HEK293 (cell line): ENCODE measurements around the gene LMBR1.

Experiments
- EGR2 ChIP-seq: fragments of 450-650 bp; formaldehyde crosslinking; IDR thresholded peaks from 2 replicates; pipeline ENCODE4 v1.5.1; 2016; ENCODE audit warnings: low read depth, missing biosample characterization, missing genetic modification characterization
- GLI2 ChIP-seq: fragments of 450-650 bp; formaldehyde crosslinking; IDR thresholded peaks from 2 replicates; pipeline ENCODE4; 2017; ENCODE audit warnings: missing biosample characterization, missing genetic modification characterization, low read depth, borderline replicate concordance
- HOXC10 ChIP-seq: sonication (generic); formaldehyde crosslinking; IDR thresholded peaks from 2 replicates; pipeline ENCODE4 v1.8.1; 2023; ENCODE audit warnings: mild to moderate bottlenecking, missing genetic modification reagents
- HOXD13 ChIP-seq: sonication (generic); formaldehyde crosslinking; IDR thresholded peaks from 2 replicates; pipeline ENCODE4 v1.8.0; 2022; ENCODE audit warnings: missing genetic modification reagents, borderline replicate concordance
- OSR2 ChIP-seq: fragments of 450-650 bp; formaldehyde crosslinking; IDR thresholded peaks from 2 replicates; pipeline ENCODE4 v1.5.1; 2016; ENCODE audit warnings: missing biosample characterization, missing genetic modification characterization
- PRDM1 ChIP-seq: fragments of 450-650 bp; formaldehyde crosslinking; IDR thresholded peaks from 2 replicates; pipeline ENCODE4; 2016; ENCODE audit warnings: missing biosample characterization, missing genetic modification characterization
- REPIN1 ChIP-seq: fragments of 450-650 bp; formaldehyde crosslinking; IDR thresholded peaks from 2 replicates; pipeline ENCODE4 v1.5.1; 2017; ENCODE audit warnings: missing biosample characterization, missing genetic modification characterization, low read depth
- SCRT1 ChIP-seq: fragments of 450-650 bp; formaldehyde crosslinking; IDR thresholded peaks from 2 replicates; pipeline ENCODE4 v1.5.1; 2016; ENCODE audit warnings: missing biosample characterization, missing genetic modification characterization, borderline replicate concordance
- ZFP37 ChIP-seq: fragments of 450-650 bp; formaldehyde crosslinking; IDR thresholded peaks from 2 replicates; pipeline ENCODE4 v1.5.1; 2016; ENCODE audit warnings: missing biosample characterization, missing genetic modification characterization
- ZNF140 ChIP-seq: fragments of 450-650 bp; formaldehyde crosslinking; IDR thresholded peaks from 2 replicates; pipeline ENCODE4 v1.5.1; 2016; ENCODE audit warnings: missing biosample characterization, missing genetic modification characterization
- ZNF146 ChIP-seq: fragments of 450-650 bp; formaldehyde crosslinking; IDR thresholded peaks from 2 replicates; pipeline ENCODE4 v1.5.1; 2016; ENCODE audit warnings: missing biosample characterization, missing genetic modification characterization
- ZNF23 ChIP-seq: fragments of 450-650 bp; formaldehyde crosslinking; IDR thresholded peaks from 2 replicates; pipeline ENCODE4 v1.5.1; 2016; ENCODE audit warnings: missing biosample characterization, missing genetic modification characterization, borderline replicate concordance
- ZNF24 ChIP-seq: fragments of 450-650 bp; formaldehyde crosslinking; IDR thresholded peaks from 2 replicates; pipeline ENCODE4 v1.5.1; 2016; ENCODE audit warnings: missing biosample characterization, missing genetic modification characterization
- ZNF354C ChIP-seq: fragments of 450-650 bp; formaldehyde crosslinking; IDR thresholded peaks from 2 replicates; pipeline ENCODE4 v1.5.1; 2016; ENCODE audit warnings: missing biosample characterization, missing genetic modification characterization, low read depth, borderline replicate concordance
- ZNF391 ChIP-seq: fragments of 450-650 bp; formaldehyde crosslinking; IDR thresholded peaks from 2 replicates; pipeline ENCODE4 v1.5.1; 2016; ENCODE audit warnings: low read depth, missing biosample characterization, missing genetic modification characterization, borderline replicate concordance
- ZNF423 ChIP-seq: fragments of 450-650 bp; formaldehyde crosslinking; IDR thresholded peaks from 2 replicates; pipeline ENCODE4 v1.5.1; 2016; ENCODE audit warnings: missing biosample characterization, missing genetic modification characterization
- ZNF433 ChIP-seq: fragments of 450-650 bp; formaldehyde crosslinking; IDR thresholded peaks from 2 replicates; pipeline ENCODE4 v1.5.1; 2016; ENCODE audit warnings: missing biosample characterization, missing genetic modification characterization, low read depth
- ZNF501 ChIP-seq: fragments of 450-650 bp; formaldehyde crosslinking; IDR thresholded peaks from 2 replicates; pipeline ENCODE4 v1.5.1; 2016; ENCODE audit warnings: missing biosample characterization, missing genetic modification characterization
- ZNF529 ChIP-seq: fragments of 450-650 bp; formaldehyde crosslinking; IDR thresholded peaks from 2 replicates; pipeline ENCODE4 v1.5.1; 2017; ENCODE audit warnings: missing genetic modification characterization, missing biosample characterization; ENCODE audit not compliant: insufficient replicate concordance
- ZNF561 ChIP-seq: fragments of 450-650 bp; IDR thresholded peaks from 2 replicates; pipeline ENCODE4 v1.5.1; 2018; ENCODE audit warnings: missing biosample characterization, missing genetic modification characterization, borderline replicate concordance
- ZNF664 ChIP-seq: fragments of 450-650 bp; formaldehyde crosslinking; IDR thresholded peaks from 2 replicates; pipeline ENCODE4 v1.5.1; 2016; ENCODE audit warnings: missing biosample characterization, missing genetic modification characterization
- ZNF670 ChIP-seq: fragments of 450-650 bp; formaldehyde crosslinking; IDR thresholded peaks from 2 replicates; pipeline ENCODE4 v1.5.1; 2016; ENCODE audit warnings: missing biosample characterization, missing genetic modification characterization, low read depth
- TF ChIP-seq, protein P1 (sequence below): fragments of 450-650 bp; formaldehyde crosslinking; IDR thresholded peaks from 2 replicates; pipeline ENCODE4 v1.5.1; 2016; ENCODE audit warnings: missing biosample characterization, missing genetic modification characterization, low read depth
- TF ChIP-seq, protein P2 (sequence below): fragments of 450-650 bp; formaldehyde crosslinking; conservative IDR thresholded peaks from 2 replicates; pipeline ENCODE4 v1.5.1; 2016; ENCODE audit warnings: low read depth, missing biosample characterization, missing genetic modification characterization
- TF ChIP-seq, protein P3 (sequence below): fragments of 450-650 bp; formaldehyde crosslinking; IDR thresholded peaks from 2 replicates; pipeline ENCODE4 v1.5.1; 2016; ENCODE audit warnings: missing biosample characterization, missing genetic modification characterization
- TF ChIP-seq, protein P4 (sequence below): fragments of 450-650 bp; formaldehyde crosslinking; IDR thresholded peaks from 2 replicates; pipeline ENCODE4 v1.5.1; 2017; ENCODE audit warnings: missing biosample characterization, mild to moderate bottlenecking, missing genetic modification characterization, moderate library complexity
- TF ChIP-seq, protein P5 (sequence below): fragments of 450-650 bp; formaldehyde crosslinking; IDR thresholded peaks from 2 replicates; pipeline ENCODE4 v1.5.1; 2017; ENCODE audit warnings: missing biosample characterization, missing genetic modification characterization
- TF ChIP-seq, protein P6 (sequence below): fragments of 450-650 bp; IDR thresholded peaks from 2 replicates; pipeline ENCODE4 v1.5.1; 2018; ENCODE audit warnings: missing biosample characterization, mild to moderate bottlenecking, missing genetic modification characterization

Gene LMBR1

DNA sequence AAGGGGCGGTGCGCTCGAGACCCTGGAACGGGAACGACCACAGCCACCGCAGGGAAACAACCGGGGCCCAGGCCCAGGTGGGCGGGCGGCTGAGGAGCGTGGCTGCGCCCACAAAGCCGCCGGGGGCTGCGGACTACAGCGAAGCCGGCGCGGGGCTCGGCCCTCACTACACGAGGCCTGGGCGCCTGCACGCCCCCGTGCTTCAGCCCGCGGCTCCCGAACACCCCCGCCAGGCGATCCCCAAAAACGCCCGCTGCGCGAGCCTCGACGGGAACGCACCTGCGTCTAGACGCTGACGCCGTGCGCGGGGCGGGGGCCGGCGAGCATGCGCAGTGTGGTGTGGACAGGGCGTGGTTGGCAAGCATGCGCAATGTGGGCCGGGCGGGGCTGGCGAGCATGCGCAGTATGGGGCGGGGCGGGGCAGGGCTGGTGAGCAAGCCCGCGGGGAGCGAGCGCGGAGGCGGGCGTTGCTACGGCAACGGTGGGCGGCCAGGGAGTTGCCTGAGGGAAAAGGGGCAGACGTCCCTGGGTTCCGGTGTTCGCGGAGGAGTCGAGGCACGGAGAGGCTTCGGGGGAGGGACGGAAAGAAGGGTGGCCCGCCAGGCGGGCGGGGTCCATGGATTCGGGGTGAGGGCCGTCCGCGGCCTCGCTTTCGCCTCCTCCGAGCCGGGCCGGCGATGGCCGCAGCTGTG, 252.6 kb downstream of the LMBR1 start, which contains the start of gene RNF32 (continued):
- TF ChIP-seq, protein P1, sequence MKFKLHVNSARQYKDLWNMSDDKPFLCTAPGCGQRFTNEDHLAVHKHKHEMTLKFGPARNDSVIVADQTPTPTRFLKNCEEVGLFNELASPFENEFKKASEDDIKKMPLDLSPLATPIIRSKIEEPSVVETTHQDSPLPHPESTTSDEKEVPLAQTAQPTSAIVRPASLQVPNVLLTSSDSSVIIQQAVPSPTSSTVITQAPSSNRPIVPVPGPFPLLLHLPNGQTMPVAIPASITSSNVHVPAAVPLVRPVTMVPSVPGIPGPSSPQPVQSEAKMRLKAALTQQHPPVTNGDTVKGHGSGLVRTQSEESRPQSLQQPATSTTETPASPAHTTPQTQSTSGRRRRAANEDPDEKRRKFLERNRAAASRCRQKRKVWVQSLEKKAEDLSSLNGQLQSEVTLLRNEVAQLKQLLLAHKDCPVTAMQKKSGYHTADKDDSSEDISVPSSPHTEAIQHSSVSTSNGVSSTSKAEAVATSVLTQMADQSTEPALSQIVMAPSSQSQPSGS (tag by site-specific recombination) = no peak
- TF ChIP-seq GLI2 (tag by site-specific recombination) (no peak), OSR2 (tag by site-specific recombination) (no peak), ZNF433 (no peak), ZFP37 (tag by site-specific recombination) (no peak), EGR2 (tag by site-specific recombination) (peak; percentile 80), REPIN1 (tag by site-specific recombination) (no peak), PRDM1 (no peak), HOXC10 (no peak), ZNF354C (no peak), ZNF529 (no peak), ZNF146 (tag by site-specific recombination) (no peak), SCRT1 (tag by site-specific recombination) (no peak), ZNF670 (tag by site-specific recombination) (no peak), ZNF24 (tag by site-specific recombination) (peak; percentile 43; the same call in 1 of the 2 replicates), ZNF561 (tag by site-specific recombination) (no peak), ZNF23 (tag by site-specific recombination) (no peak), ZNF501 (tag by site-specific recombination) (peak; percentile 87; the same call in 1 of the 2 replicates), ZNF140 (tag by site-specific recombination) (no peak), ZNF423 (tag by site-specific recombination) (0 out of 2 replicates have a peak, but pooled peaks have one; percentile 23), ZNF391 (tag by site-specific recombination) (no peak), HOXD13 (CRISPR knock-in tag) (no peak), ZNF664 (tag by site-specific recombination) (no peak)
- TF ChIP-seq, protein P2, sequence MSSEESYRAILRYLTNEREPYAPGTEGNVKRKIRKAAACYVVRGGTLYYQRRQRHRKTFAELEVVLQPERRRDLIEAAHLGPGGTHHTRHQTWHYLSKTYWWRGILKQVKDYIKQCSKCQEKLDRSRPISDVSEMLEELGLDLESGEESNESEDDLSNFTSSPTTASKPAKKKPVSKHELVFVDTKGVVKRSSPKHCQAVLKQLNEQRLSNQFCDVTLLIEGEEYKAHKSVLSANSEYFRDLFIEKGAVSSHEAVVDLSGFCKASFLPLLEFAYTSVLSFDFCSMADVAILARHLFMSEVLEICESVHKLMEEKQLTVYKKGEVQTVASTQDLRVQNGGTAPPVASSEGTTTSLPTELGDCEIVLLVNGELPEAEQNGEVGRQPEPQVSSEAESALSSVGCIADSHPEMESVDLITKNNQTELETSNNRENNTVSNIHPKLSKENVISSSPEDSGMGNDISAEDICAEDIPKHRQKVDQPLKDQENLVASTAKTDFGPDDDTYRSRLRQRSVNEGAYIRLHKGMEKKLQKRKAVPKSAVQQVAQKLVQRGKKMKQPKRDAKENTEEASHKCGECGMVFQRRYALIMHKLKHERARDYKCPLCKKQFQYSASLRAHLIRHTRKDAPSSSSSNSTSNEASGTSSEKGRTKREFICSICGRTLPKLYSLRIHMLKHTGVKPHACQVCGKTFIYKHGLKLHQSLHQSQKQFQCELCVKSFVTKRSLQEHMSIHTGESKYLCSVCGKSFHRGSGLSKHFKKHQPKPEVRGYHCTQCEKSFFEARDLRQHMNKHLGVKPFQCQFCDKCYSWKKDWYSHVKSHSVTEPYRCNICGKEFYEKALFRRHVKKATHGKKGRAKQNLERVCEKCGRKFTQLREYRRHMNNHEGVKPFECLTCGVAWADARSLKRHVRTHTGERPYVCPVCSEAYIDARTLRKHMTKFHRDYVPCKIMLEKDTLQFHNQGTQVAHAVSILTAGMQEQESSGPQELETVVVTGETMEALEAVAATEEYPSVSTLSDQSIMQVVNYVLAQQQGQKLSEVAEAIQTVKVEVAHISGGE (tag by site-specific recombination) = peak; percentile 86
- TF ChIP-seq, protein P3, sequence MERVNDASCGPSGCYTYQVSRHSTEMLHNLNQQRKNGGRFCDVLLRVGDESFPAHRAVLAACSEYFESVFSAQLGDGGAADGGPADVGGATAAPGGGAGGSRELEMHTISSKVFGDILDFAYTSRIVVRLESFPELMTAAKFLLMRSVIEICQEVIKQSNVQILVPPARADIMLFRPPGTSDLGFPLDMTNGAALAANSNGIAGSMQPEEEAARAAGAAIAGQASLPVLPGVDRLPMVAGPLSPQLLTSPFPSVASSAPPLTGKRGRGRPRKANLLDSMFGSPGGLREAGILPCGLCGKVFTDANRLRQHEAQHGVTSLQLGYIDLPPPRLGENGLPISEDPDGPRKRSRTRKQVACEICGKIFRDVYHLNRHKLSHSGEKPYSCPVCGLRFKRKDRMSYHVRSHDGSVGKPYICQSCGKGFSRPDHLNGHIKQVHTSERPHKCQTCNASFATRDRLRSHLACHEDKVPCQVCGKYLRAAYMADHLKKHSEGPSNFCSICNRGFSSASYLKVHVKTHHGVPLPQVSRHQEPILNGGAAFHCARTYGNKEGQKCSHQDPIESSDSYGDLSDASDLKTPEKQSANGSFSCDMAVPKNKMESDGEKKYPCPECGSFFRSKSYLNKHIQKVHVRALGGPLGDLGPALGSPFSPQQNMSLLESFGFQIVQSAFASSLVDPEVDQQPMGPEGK (tag by site-specific recombination) = peak; percentile 93
- TF ChIP-seq, protein P4, sequence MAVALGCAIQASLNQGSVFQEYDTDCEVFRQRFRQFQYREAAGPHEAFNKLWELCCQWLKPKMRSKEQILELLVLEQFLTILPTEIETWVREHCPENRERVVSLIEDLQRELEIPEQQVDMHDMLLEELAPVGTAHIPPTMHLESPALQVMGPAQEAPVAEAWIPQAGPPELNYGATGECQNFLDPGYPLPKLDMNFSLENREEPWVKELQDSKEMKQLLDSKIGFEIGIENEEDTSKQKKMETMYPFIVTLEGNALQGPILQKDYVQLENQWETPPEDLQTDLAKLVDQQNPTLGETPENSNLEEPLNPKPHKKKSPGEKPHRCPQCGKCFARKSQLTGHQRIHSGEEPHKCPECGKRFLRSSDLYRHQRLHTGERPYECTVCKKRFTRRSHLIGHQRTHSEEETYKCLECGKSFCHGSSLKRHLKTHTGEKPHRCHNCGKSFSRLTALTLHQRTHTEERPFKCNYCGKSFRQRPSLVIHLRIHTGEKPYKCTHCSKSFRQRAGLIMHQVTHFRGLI = 0 out of 2 replicates have a peak, but pooled peaks have one; percentile 24
- TF ChIP-seq, protein P5, sequence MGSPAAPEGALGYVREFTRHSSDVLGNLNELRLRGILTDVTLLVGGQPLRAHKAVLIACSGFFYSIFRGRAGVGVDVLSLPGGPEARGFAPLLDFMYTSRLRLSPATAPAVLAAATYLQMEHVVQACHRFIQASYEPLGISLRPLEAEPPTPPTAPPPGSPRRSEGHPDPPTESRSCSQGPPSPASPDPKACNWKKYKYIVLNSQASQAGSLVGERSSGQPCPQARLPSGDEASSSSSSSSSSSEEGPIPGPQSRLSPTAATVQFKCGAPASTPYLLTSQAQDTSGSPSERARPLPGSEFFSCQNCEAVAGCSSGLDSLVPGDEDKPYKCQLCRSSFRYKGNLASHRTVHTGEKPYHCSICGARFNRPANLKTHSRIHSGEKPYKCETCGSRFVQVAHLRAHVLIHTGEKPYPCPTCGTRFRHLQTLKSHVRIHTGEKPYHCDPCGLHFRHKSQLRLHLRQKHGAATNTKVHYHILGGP = no peak
- TF ChIP-seq, protein P6, sequence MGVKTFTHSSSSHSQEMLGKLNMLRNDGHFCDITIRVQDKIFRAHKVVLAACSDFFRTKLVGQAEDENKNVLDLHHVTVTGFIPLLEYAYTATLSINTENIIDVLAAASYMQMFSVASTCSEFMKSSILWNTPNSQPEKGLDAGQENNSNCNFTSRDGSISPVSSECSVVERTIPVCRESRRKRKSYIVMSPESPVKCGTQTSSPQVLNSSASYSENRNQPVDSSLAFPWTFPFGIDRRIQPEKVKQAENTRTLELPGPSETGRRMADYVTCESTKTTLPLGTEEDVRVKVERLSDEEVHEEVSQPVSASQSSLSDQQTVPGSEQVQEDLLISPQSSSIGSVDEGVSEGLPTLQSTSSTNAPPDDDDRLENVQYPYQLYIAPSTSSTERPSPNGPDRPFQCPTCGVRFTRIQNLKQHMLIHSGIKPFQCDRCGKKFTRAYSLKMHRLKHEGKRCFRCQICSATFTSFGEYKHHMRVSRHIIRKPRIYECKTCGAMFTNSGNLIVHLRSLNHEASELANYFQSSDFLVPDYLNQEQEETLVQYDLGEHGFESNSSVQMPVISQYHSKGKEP (tag by site-specific recombination) = no peak
